Sigmoid colon (tissue), 7 donors: Measurements from ENCODE around the gene IWS1. TPM values are rescaled to one million over a fixed set of nuclear protein-coding genes. Genes with fewer than 3 reads are reported as not detected.
"Not testable (repeated sequence)": the region's sequence is repeated elsewhere in the genome, so short reads cannot be mapped to it uniquely, and the experiment has no call there.

ENCODE experiments used
- DNase-seq: peaks from one replicate; pipeline ENCODE4 v3.0.0-alpha.2; 2019
- H3K27ac ChIP-seq, 4 donors: fragments of 200-600 bp; sonication (generic); one replicate each; pipeline ENCODE4 v1.5.1; 2016 to 2019; ENCODE audit warnings: mild to moderate bottlenecking in 1 of 4
- H3K27me3 ChIP-seq, 3 donors: fragments of 200-600 bp; sonication (generic); one replicate each; pipeline ENCODE4 v1.5.1; 2019; ENCODE audit warnings: mild to moderate bottlenecking in 1 of 3
- H3K36me3 ChIP-seq, 4 donors: fragments of 200-600 bp; sonication (generic); one replicate each; pipeline ENCODE4 v1.5.1; 2016 to 2019
- H3K4me1 ChIP-seq, 4 donors: fragments of 200-600 bp; sonication (generic); one replicate each; pipeline ENCODE4 v1.5.1; 2017 to 2019
- H3K4me3 ChIP-seq, 4 donors: fragments of 200-600 bp; sonication (generic); one replicate each; pipeline ENCODE4 v1.5.1; 2017 to 2019; ENCODE audit warnings: mild to moderate bottlenecking in 2 of 4, moderate library complexity in 1 of 4
- H3K9me3 ChIP-seq, 4 donors: fragments of 200-600 bp in 3 of 4; sonication (generic) in 3 of 4; one replicate each; pipeline versions ENCODE4 v1.5.1 to v1.6.1; 2013 to 2019
- EP300 ChIP-seq, 4 donors: sonication (generic); formaldehyde crosslinking; IDR thresholded peaks; one replicate each; pipeline ENCODE4 v1.6.1; 2017; ENCODE audit warnings: antibody characterized with exemption in 4 of 4
- POLR2A ChIP-seq, 2 donors: fragments of 450-650 bp; IDR thresholded peaks; one replicate each; pipeline ENCODE4 v1.6.1; 2016; ENCODE audit warnings: antibody characterized with exemption in 2 of 2, mild to moderate bottlenecking in 2 of 2, moderate library complexity in 2 of 2
- POLR2AphosphoS5 ChIP-seq, 4 donors: sonication (generic); formaldehyde crosslinking; IDR thresholded peaks; one replicate each; pipeline ENCODE4 v1.6.1; 2017; ENCODE audit warnings: antibody characterized with exemption in 4 of 4
- WGBS, 2 donors: extraction: QIAGEN DNeasy Blood & Tissue Kit; methylation state at CpG; one replicate each; pipeline ENCODE4 v1.1.7; 2013; 5-methylcytosine and 5-hydroxymethylcytosine counted together
- intact Hi-C: fragments of 100-400 bp; cut with DNase I; formaldehyde crosslinking; loops from one replicate; pipeline ENCODE4 v1.15.1; 2023
- polyA plus RNA-seq, 3 donors: library from polyadenylated mRNA; stranded (reverse); fragments of 200-250 nt; gene quantifications; one replicate each; pipeline ENCODE4 v1.2.3, GENCODE V29; 2013
- total RNA-seq, 4 donors: library from RNA; depleted of rRNA; stranded (reverse); fragments of >200 nt; gene quantifications; one replicate each; pipeline ENCODE4 v1.1.0, GENCODE V29; 2016
- TF ChIP-seq, protein P1 (sequence below), 4 experiments: fragments of 450-650 bp in 3 of 4; fragments of 200-600 bp in 1 of 4; IDR thresholded peaks; one replicate each; pipeline ENCODE4 v1.5.1; 2016 to 2019; ENCODE audit warnings: antibody characterized with exemption in 4 of 4, mild to moderate bottlenecking in 3 of 4, moderate library complexity in 2 of 4
- donor health status: healthy with polysubstance abuse.
- donor health status: Bipolar disorder and iron deficiency.
- donor health status: healthy.

IWS1 gene
- total and polyA plus RNA-seq, 7 donors = 28.1 to 47.9 (median 31.2) TPM

DNA sequence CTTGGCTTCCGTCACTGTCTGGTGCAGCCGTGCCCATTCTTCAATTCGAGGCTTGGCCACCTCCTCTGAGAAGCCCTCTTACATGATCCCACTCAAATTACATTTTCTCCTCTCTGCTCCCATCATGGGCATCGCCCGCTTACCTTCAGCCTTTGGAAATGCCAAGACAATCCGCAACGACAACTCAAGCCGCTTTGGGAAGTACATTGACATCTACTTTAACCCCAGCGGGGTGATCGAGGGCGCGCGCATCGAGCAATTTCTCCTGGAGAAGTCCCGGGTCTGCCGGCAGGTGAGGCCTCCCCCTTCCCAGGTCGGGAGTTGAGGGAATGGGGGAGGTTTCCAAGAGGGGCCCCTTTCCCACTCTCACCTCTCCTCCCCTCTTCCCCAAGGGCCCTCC, 47.5 kb upstream of the IWS1 start:
- Histone ChIP-seq H3K27ac (no peak overlapping the region), H3K4me3 (no peak overlapping the region), H3K36me3 (no peaks in the 10 kb centered on the region), H3K4me1 (peaks cover 0 to 20% (median 14%) of the 10 kb centered on the region in 4 donors), H3K27me3 (no peaks in the 10 kb centered on the region), H3K9me3 (no peaks in the 10 kb centered on the region)
- intact Hi-C loops = no loop called here
- 96% methylated on average over 17 of the region's 17 CpGs for WGBS, 2 donors
- TF ChIP-seq POLR2A (IDR thresholded peaks at IDR 0.05) = no peak
- TF ChIP-seq POLR2AphosphoS5 (IDR thresholded peaks at IDR 0.05) = no peak
- DNase-seq = peak; percentile 28

DNA sequence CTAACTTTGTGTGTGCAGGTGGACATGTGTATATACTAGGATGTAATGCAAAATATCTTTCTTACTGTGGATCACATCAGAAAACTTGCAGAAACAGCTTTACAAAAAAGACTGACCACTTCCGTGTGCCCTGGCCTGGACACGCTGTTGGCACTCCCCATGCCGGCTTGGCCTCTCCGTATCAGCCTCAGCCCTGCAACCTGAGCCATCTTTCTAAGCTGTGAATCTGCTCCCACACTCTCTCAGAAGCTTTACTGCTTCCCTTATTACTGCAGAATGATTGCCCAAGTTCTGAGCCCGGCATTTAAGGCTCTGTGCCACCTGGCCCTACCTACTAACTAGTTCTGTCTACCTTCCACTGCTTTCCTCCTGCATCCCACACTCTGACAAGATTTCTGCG, 47.0 kb upstream of the IWS1 start:
- Histone ChIP-seq H3K9me3 (no peaks in the 10 kb centered on the region), H3K27me3 (no peaks in the 10 kb centered on the region), H3K4me3 (no peak overlapping the region), H3K36me3 (no peaks in the 10 kb centered on the region), H3K4me1 (peaks cover 0 to 20% (median 14%) of the 10 kb centered on the region in 4 donors), H3K27ac (no peak overlapping the region)
- no peak for DNase-seq
- 95% methylated on average over 6 of the region's 6 CpGs for WGBS, 2 donors
- TF ChIP-seq POLR2AphosphoS5 (IDR thresholded peaks at IDR 0.05) = no peak
- TF ChIP-seq EP300 (IDR thresholded peaks at IDR 0.05) = no peak
- TF ChIP-seq, protein P1, sequence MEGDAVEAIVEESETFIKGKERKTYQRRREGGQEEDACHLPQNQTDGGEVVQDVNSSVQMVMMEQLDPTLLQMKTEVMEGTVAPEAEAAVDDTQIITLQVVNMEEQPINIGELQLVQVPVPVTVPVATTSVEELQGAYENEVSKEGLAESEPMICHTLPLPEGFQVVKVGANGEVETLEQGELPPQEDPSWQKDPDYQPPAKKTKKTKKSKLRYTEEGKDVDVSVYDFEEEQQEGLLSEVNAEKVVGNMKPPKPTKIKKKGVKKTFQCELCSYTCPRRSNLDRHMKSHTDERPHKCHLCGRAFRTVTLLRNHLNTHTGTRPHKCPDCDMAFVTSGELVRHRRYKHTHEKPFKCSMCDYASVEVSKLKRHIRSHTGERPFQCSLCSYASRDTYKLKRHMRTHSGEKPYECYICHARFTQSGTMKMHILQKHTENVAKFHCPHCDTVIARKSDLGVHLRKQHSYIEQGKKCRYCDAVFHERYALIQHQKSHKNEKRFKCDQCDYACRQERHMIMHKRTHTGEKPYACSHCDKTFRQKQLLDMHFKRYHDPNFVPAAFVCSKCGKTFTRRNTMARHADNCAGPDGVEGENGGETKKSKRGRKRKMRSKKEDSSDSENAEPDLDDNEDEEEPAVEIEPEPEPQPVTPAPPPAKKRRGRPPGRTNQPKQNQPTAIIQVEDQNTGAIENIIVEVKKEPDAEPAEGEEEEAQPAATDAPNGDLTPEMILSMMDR (IDR thresholded peaks at IDR 0.05) = no peak
- no peak for TF ChIP-seq POLR2A (IDR thresholded peaks at IDR 0.05)
- intact Hi-C loops = no loop called here

DNA sequence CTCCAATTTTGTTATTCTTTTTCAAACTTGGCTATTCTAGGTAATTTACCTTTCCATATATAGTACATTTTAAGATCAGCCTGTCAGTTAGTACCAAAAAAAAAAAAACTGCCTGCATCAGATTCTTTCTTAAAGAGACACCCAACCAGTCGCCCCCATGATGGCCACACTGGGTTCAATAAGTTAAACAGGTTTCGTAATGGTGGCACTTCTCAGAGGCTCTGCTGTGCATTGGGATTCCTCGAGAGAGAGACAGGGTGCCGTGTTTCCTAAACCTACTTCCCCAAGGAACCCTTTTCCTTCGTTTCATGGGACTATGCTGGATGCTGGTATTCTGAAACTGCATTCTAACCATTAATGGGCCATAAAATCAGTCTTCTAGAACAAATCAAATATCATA, 46.6 kb upstream of the IWS1 start:
- H3K36me3 ChIP-seq = no peaks in the 10 kb centered on the region
- intact Hi-C loops = no loop called here
- no peak overlapping the region for H3K4me3 ChIP-seq
- H3K27me3 ChIP-seq = no peaks in the 10 kb centered on the region
- peaks cover 0 to 20% (median 14%) of the 10 kb centered on the region in 4 donors for H3K4me1 ChIP-seq
- no peak for TF ChIP-seq POLR2AphosphoS5 (IDR thresholded peaks at IDR 0.05)
- no peak for TF ChIP-seq EP300 (IDR thresholded peaks at IDR 0.05)
- TF ChIP-seq POLR2A (IDR thresholded peaks at IDR 0.05) = no peak
- TF ChIP-seq, protein P1 (IDR thresholded peaks at IDR 0.05) = no peak
- no peak for DNase-seq
- H3K27ac ChIP-seq = no peak overlapping the region
- 90 to 92% methylated on average over 5 of the region's 5 CpGs for WGBS, 2 donors
- no peaks in the 10 kb centered on the region for H3K9me3 ChIP-seq

DNA sequence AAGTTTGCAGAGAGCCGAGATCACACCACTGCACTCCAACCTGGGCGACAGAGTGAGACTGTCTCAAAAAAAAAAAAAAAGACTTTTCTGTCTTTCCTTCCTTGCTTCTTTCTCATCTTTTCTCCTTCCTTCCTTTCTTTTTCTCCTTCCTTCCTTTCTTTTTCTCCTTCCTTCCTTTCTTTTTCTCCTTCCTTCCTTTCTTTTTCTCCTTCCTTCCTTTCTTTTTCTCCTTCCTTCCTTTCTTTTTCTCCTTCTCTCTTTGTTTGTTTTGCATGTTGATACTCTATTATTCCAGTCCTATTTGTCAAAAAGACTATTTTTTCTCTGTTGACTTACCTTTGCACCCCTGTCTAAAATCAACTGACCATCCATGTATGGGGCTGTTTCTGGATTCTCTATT, 46.1 kb upstream of the IWS1 start:
- H3K9me3 ChIP-seq, H3K27me3 ChIP-seq, DNase-seq, H3K36me3 ChIP-seq, intact Hi-C loops, H3K27ac ChIP-seq, H3K4me3 ChIP-seq: not testable (repeated sequence)
- H3K4me1 ChIP-seq = peaks cover 0 to 20% (median 14%) of the 10 kb centered on the region in 4 donors
- 94 to 97% methylated on average over 2 of the region's 2 CpGs for WGBS, 2 donors

DNA sequence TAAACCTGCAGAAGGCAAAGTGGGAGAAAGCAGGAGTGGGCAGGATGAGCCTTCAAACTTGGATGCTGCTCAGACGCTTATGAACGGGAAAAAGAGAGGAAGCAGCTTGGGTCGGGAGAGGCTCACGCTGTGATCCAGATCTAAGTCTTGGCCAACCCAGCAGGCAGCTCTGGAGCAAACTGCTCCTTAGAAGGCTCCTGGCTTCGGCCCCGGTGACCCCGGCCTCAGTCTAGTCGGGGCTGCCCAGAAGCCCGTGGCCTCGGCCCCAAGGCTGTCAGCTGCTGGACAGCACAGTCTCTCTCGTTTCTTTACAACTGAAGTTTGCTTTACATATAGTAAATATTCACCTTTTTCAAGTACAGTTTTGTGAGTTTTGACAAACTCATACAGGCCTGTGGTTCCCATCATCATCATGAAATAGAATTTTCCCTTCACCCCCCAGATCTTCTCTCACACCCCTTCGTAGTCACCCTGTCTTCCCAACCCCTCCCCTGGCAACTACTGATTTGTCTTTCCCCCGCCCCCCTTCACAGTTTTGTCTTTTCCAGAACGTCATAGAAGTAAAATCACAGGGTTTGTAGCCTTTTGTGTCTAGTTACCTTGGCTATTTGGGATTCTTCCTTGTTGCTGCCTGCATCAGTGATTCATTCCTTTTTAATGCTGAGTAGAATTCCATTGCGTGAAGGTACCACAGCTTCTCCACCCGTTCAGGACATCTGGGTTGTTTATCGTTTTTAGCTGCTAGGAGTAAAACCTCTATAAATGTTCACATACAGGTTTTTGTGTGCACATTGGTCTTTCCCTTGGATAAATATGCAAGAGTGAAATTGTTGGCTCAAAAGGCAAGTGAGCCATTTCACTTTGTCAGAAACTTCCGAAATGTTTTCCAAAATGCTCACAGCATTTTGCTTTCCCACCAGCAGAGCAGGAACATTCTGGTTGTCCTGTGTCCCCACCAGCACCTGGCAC, 44.3 kb upstream of the IWS1 start:
- peaks cover 0 to 13% (median 3%) of the 10 kb centered on the region in 4 donors for H3K4me1 ChIP-seq
- H3K27me3 ChIP-seq = no peaks in the 10 kb centered on the region
- TF ChIP-seq, protein P1 (IDR thresholded peaks at IDR 0.05) = no peak
- TF ChIP-seq POLR2A (IDR thresholded peaks at IDR 0.05) = no peak
- no peak for TF ChIP-seq POLR2AphosphoS5 (IDR thresholded peaks at IDR 0.05)
- no peak for TF ChIP-seq EP300 (IDR thresholded peaks at IDR 0.05)
- H3K27ac ChIP-seq = no peak overlapping the region
- DNase-seq = peak; percentile 69
- H3K4me3 ChIP-seq = no peak overlapping the region
- whole genome bisulfite sequencing, 2 donors = 80 to 84% methylated on average over 18 of the region's 18 CpGs
- no peaks in the 10 kb centered on the region for H3K36me3 ChIP-seq
- no peaks in the 10 kb centered on the region for H3K9me3 ChIP-seq
- intact Hi-C loops = no loop called here
